ENCODE results near the gene PLXNA3. TPM values are rescaled to one million over a fixed set of nuclear protein-coding genes. Genes with fewer than 3 reads are reported as not detected.

The PLXNA3 gene
- total RNA-seq, 4 donors from 2014 or later, result 5.6 to 17.9 (median 11.6) TPM

DNA sequence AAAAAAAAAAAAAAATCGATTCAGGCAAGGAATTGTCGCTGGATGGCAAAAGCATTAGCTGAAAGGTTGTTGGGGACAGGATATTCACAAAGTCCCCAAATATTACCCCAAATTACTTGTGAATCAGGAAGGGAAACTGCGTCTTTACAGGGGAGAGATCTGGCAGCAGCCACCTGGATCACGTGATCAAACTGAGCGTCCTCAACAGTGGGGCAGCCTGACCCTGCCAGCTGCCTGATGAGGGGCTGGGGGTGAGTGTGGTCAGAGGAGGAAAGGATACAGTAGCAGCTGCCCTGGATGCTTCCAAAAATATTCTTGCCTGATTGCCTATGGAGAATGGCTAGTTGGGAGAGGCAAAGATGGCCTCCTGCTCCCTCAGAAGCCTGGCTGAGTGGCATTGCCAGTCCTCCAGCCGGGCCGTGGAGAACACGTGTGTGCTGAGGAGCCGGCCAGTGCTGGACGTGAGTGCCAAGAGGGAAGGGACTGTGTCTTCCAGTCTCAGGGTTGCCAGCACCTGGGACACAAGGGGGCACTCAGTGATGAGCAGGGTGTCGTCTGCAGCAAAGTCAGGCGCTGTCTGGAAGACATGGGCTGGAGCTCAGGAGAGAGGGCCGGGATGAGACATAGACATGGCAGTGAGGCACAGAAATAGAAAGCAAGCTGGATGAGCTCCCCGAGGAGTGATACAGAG is 24.0 kb downstream of the PLXNA3 start:
- TF ChIP-seq, protein P1, sequence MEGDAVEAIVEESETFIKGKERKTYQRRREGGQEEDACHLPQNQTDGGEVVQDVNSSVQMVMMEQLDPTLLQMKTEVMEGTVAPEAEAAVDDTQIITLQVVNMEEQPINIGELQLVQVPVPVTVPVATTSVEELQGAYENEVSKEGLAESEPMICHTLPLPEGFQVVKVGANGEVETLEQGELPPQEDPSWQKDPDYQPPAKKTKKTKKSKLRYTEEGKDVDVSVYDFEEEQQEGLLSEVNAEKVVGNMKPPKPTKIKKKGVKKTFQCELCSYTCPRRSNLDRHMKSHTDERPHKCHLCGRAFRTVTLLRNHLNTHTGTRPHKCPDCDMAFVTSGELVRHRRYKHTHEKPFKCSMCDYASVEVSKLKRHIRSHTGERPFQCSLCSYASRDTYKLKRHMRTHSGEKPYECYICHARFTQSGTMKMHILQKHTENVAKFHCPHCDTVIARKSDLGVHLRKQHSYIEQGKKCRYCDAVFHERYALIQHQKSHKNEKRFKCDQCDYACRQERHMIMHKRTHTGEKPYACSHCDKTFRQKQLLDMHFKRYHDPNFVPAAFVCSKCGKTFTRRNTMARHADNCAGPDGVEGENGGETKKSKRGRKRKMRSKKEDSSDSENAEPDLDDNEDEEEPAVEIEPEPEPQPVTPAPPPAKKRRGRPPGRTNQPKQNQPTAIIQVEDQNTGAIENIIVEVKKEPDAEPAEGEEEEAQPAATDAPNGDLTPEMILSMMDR (IDR thresholded peaks at IDR 0.05; ENCODE audit: low read depth), result no peak

DNA sequence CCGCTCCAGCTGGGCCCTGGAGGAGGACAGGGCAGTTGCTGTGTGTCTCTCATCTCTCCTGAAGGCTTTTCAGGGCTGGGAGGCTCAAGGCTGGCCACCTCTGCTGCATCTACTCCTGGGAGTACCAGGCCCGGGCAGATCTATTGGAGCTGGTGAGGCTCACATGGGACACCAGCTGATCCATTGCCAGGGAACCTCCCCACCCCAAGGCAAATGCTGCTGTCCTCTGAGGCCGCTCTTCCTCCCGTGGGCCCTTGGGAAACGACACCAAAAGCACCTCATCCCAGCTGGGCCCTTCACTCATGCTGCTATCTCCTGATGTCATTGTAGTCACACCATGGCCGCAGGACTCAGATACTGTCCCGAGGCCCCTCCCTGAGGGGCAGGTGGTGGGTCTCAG is 24.7 kb downstream of the PLXNA3 start:
- TF ChIP-seq, protein P1 (IDR thresholded peaks at IDR 0.05; ENCODE audit: low read depth), result no peak

DNA sequence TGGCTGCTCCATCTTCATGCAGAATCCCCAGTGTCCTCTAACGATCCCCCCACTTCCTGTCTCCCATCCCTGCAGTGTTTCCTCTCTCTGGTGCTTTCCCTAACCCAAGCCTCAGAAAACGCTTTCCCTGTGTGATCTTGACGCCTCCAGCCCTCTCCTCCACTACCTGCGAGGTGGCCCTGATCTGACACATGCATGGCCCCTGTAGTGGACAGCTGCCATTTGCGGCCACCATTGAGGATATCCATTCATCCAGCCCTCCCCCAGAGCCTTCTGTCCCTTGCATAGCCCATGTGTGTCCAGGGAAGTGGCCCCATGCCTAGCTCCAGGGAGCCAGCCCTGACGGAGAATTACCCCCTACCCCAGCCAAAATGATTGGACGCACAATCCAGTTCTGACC is 25.2 kb downstream of the PLXNA3 start:
- TF ChIP-seq, protein P1 (IDR thresholded peaks at IDR 0.05; ENCODE audit: low read depth), result no peak

DNA sequence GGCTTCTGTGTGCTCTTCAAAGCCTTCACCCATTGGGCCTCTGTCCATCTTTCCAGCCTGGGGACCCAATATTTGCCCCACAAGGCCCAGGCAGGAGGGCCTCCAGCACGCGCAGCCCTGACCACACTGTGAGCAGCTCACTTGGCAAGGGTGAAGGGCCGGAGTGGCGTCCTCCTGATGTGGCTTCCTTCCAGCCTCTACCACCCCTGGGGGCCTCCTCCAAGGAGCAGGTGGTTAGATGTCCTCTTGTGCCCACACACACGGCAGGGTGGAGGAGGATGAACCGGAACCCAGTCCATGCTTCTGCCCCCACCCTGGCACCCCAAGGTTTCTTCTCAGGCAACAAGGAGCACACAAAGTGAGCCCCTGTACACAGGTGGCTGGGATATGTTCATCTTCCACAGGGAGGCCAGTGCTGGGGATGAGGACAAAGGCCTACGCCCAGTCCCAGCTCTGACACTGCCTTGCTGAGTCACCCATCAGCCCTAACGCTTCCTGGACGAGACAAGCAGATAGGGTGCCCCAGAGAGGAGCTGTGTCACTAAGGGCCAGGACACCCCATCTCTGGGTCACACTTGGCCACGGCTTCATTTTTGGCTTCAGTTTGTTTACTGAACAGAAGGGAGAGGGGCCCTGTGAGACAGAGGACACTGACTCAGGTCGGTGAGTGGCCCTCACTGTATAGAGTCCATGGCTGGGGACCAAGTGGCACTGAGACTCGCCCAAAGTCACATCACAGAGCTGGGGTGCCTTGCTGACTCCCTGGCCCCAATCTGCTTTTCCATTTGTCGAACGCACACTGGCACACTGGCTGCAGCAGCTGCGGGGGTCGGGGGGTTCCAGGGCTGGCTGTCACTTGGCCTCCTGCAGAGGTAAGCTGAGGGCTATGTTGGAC is 26.4 kb downstream of the PLXNA3 start:
- TF ChIP-seq, protein P1 (IDR thresholded peaks at IDR 0.05; ENCODE audit: low read depth), result no peak

DNA sequence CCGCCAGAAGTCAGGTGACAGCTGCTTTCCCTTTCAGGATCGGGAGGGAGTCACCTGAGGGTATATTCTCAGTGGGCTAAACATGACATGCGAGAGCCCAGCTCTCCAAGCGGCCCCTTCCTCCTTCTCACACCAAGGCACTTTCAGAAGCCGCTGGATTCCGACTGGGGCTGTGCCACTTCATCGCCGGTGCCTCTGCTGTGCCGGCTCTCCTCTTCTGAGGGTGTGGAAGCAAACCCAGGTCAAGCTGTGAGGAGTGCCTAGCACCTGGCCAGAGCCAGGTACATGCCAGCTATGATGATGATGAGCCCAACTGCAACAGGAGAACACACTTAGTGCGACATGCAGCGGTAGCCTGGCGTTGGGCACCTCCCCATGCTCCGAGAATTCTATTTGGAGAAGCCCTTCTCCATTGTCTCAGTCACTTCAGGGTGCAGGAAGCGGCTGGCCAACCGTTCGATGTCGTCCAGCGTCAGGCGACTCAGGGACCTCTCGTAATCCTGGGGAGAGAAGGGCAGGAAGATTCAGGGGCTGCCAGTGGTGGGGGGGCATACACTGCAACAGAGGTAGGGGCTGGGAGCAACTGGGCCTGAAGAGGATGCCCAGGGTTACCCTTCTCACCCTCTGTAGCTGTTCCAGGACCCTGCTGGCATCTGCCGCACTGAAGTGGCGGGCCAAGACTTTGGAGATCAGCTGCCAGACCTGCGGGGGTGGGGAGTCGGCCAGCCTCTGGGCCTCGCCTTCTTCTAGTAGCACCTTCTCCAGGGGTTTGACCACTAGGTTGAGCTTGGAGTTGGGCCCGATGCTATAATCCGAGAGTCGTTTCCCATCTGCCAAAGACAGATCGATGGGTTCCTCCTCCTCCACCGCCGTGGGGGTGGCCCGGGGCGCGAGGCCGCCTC is 27.3 kb downstream of the PLXNA3 start:
- TF ChIP-seq, protein P1 (IDR thresholded peaks at IDR 0.05; ENCODE audit: low read depth), result no peak

DNA sequence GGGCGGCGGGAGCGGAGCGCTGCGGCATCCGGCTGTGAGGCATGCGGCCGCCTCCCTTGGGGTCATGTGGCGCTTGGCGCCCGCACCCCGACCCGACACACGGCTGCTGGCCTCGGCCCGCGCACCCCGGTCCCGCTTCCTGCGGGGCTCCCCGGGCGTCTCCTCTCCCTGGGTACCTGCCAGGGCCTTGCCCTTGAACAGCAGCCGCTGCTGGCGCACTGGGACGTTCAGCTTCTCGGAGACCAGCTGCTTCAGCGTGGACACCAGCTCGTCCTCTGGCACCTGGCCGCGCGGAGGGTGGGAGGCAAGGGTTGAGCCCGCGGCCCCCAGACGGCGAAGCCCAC is 27.9 kb downstream of the PLXNA3 start:
- TF ChIP-seq, protein P1 (IDR thresholded peaks at IDR 0.05; ENCODE audit: low read depth), result no peak
